Tibial artery (tissue), 4 donors: Measurements from ENCODE around the gene SCIN.
"Not testable (repeated sequence)": the region's sequence is repeated elsewhere in the genome, so short reads cannot be mapped to it uniquely, and the experiment has no call there.

ENCODE experiments used
- DNase-seq, 2 donors: peaks; one replicate each; pipeline ENCODE4 v3.0.0-alpha.2; 2019
- H3K27ac ChIP-seq, 2 donors: fragments of 200-600 bp; sonication (generic) in 1 of 2; 1 replicate in 1 of 2; 2 replicates in 1 of 2; pipeline ENCODE4 v1.5.1; 2018 to 2019; ENCODE audit warnings: mild to moderate bottlenecking in 1 of 2
- H3K27me3 ChIP-seq, 2 donors: fragments of 200-600 bp; sonication (generic) in 1 of 2; one replicate each; pipeline versions ENCODE4 v1.5.1 to v1.6.0; 2016 to 2019
- H3K36me3 ChIP-seq, 3 donors: fragments of 200-600 bp; sonication (generic) in 2 of 3; one replicate each; pipeline ENCODE4 v1.5.1; 2016 to 2019; ENCODE audit warnings: mild to moderate bottlenecking in 2 of 3
- H3K4me1 ChIP-seq, 4 donors: fragments of 200-600 bp; sonication (generic) in 2 of 4; 1 replicate in 3 of 4; 2 replicates in 1 of 4; pipeline ENCODE4 v1.5.1; 2016 to 2019
- H3K4me3 ChIP-seq, 2 donors: fragments of 200-600 bp; sonication (generic) in 1 of 2; 1 replicate in 1 of 2; 2 replicates in 1 of 2; pipeline ENCODE4 v1.5.1; 2018 to 2019; ENCODE audit warnings: mild to moderate bottlenecking in 2 of 2
- H3K9me3 ChIP-seq, 3 donors: fragments of 200-600 bp; sonication (generic) in 1 of 3; one replicate each; pipeline ENCODE4 v1.5.1; 2016 to 2019
- intact Hi-C: fragments of 100-400 bp; cut with DNase I; formaldehyde crosslinking; loops from one replicate; pipeline ENCODE4 v1.15.0; 2023; ENCODE audit warnings: low total_unique reads
- TF ChIP-seq, protein P1 (sequence below), 2 experiments: fragments of 200-600 bp in 1 of 2; fragments of 450-650 bp in 1 of 2; IDR thresholded peaks; one replicate each; pipeline ENCODE4 v1.5.1; 2017 to 2019; ENCODE audit warnings: antibody characterized with exemption in 2 of 2, mild to moderate bottlenecking in 1 of 2, moderate library complexity in 1 of 2

The SCIN gene

DNA sequence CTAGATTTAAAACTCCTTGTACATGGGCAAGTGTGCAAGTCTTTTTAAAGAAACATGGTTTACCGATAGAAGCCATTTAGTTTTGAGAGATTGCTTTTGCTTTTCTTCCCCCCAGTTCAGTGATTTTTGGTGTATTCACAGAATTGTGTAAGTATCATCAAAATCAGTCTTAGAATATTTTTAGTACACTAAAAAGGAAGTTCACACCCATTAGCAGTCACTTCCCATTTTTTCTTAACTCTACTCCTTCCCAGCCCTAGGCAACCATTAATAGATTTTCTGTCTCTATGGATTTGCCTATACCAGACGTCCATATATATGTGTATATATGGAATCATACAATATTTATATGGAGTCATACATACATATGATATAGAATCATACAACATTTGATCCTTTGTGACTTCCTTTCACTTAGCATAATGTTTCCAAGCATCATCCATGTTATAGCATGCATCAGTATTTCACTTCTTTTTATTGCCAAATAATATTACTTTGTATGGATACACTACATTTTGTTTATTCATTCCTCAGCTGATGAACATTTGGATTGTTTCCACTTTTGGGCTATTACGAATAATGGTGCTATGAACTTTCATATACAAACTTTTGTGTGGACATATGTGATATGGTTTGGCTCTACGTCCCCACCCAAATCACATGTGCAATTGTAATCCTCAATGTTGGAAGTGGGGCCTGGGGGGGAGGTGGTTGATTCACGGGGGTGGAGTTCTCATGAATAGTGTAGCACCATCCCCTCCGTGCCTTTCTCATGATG lies 100.4 kb downstream of the SCIN start:
- TF ChIP-seq, protein P1, sequence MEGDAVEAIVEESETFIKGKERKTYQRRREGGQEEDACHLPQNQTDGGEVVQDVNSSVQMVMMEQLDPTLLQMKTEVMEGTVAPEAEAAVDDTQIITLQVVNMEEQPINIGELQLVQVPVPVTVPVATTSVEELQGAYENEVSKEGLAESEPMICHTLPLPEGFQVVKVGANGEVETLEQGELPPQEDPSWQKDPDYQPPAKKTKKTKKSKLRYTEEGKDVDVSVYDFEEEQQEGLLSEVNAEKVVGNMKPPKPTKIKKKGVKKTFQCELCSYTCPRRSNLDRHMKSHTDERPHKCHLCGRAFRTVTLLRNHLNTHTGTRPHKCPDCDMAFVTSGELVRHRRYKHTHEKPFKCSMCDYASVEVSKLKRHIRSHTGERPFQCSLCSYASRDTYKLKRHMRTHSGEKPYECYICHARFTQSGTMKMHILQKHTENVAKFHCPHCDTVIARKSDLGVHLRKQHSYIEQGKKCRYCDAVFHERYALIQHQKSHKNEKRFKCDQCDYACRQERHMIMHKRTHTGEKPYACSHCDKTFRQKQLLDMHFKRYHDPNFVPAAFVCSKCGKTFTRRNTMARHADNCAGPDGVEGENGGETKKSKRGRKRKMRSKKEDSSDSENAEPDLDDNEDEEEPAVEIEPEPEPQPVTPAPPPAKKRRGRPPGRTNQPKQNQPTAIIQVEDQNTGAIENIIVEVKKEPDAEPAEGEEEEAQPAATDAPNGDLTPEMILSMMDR (IDR thresholded peaks at IDR 0.05): no peak

DNA sequence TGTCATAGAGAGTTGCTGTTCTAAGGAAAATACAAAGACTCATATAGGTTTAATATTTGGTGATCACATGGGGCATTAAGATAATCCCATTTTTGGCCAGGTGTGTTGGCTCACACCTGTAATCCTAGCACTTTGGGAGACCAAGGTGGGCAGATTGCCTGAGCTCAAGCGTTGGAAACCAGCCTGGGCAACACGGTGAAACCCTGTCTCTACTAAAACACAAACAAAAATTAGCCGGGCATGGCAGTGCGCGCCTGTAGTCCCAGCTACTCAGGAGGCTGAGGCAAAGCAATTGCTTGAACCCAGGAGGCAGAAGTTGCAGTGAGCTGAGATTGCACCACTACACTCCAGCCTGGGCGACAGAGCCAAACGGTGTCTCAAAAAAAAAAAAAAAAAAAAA lies 102.9 kb downstream of the SCIN start:
- H3K4me3 ChIP-seq, H3K27me3 ChIP-seq, intact Hi-C loops: not testable (repeated sequence)

More for the DNA sequence above, 100.4 kb downstream of the SCIN start:
- Histone ChIP-seq H3K36me3 (no peaks in the 10 kb centered on the region), H3K27me3 (no peaks in the 10 kb centered on the region), H3K4me1 (no peaks in the 10 kb centered on the region), H3K9me3 (peaks cover 0 to 5% (median 0%) of the 10 kb centered on the region in 3 donors), H3K4me3 (no peak overlapping the region), H3K27ac (no peak overlapping the region)
- DNase-seq: no peak
- intact Hi-C loops: no loop called here

DNA sequence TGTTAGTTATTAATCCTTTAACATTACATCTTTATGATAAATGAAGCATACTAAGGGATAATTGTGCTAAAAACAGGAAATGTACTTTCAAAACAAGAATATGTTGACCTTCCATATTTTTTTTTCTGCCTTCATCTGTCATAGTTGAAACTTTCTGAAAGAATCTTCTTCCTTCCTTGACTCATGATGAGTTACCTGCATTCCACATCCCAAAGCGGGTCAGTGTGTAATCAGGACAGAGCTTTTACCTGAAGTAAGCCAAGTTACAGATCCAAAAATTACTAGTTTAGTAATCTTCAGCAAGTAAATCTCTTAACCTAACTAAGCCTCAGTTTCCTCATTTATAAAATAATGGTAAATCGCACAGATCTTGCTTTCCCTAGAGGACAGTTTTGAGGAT lies 103.5 kb downstream of the SCIN start:
- no peak for DNase-seq
- Histone ChIP-seq H3K27ac (no peak overlapping the region), H3K36me3 (no peaks in the 10 kb centered on the region), H3K4me3 (no peak overlapping the region), H3K9me3 (peaks cover 0 to 7% (median 0%) of the 10 kb centered on the region in 3 donors), H3K27me3 (no peaks in the 10 kb centered on the region), H3K4me1 (no peaks in the 10 kb centered on the region)
- TF ChIP-seq, protein P1 (IDR thresholded peaks at IDR 0.05): no peak
- intact Hi-C loops: no loop called here

More for the DNA sequence above, 102.9 kb downstream of the SCIN start:
- not testable (repeated sequence) for H3K27ac ChIP-seq, H3K4me1 ChIP-seq, H3K9me3 ChIP-seq, H3K36me3 ChIP-seq, DNase-seq

DNA sequence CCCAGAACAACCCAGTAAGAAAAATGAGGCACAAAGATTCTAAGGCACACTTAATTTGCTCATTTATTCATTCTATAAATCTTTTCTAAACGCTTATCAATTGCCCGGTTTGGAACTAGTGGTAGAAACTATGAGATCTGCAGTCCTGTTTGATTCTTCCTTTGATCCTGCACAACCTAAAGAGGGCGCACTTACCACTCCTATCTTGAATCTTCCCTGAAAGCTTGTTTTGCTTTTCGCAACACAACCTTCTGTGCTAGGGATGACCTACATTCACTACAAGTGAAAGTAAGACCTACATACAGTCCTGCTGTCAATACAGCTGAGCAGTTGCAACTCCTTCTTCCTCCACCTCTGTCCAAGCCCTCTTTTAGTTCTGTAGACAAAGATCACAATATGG lies 104.3 kb downstream of the SCIN start:
- no peak for DNase-seq
- intact Hi-C loops: no loop called here
- no peak overlapping the region for H3K4me3 ChIP-seq
- H3K9me3 ChIP-seq: peaks cover 0 to 7% (median 0%) of the 10 kb centered on the region in 3 donors
- H3K27ac ChIP-seq: no peak overlapping the region
- TF ChIP-seq, protein P1 (IDR thresholded peaks at IDR 0.05): no peak
- H3K36me3 ChIP-seq: no peaks in the 10 kb centered on the region
- H3K4me1 ChIP-seq: no peaks in the 10 kb centered on the region
- H3K27me3 ChIP-seq: no peaks in the 10 kb centered on the region

DNA sequence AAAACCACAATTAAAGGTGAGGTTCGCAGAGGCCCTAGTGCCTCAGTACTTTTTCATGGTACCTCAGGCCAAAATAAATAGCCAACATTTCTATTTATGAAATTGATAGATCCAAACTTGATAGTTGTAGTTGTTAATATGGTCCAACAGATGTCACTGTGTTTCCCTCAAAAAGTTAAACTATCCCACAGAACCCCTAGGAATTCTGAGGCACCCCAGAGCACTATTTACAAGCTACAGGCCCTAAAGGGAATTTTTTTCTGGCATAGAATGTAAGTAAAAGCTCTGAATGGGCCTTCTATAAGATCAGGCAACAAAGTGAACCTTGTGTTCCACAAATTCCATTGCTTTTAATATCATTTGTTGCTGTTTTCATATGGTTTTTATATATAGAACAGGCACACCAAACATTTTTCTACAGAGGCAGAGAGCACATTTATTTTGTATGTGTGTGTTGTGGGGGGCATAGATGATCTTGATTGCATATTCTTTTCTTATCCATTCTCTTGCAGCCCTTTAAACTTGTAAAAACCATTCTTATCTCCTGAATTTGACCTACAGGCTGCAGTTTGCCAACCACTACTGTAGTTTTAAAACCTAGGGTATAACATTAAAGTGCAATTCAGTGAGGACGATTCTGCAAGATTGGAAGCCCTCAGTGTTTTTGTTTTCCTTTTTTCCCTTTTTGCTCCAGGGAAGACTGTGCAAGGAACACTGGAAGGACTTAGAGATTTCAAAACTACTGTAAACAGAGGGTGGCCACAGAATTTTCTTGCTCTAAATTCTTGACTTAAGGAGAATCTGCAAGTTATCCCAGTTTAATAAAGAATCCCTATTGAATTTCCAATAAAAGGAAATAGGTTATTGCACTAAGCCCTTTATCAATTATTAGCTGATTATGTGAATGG lies 113.4 kb downstream of the SCIN start:
- Histone ChIP-seq H3K9me3 (no peaks in the 10 kb centered on the region), H3K4me3 (no peak overlapping the region), H3K4me1 (peaks cover 0 to 4% (median 0%) of the 10 kb centered on the region in 4 donors), H3K27me3 (no peaks in the 10 kb centered on the region), H3K27ac (no peak overlapping the region), H3K36me3 (no peaks in the 10 kb centered on the region)
- DNase-seq: no peak
- intact Hi-C loops: no loop called here
- TF ChIP-seq, protein P1 (IDR thresholded peaks at IDR 0.05): no peak

DNA sequence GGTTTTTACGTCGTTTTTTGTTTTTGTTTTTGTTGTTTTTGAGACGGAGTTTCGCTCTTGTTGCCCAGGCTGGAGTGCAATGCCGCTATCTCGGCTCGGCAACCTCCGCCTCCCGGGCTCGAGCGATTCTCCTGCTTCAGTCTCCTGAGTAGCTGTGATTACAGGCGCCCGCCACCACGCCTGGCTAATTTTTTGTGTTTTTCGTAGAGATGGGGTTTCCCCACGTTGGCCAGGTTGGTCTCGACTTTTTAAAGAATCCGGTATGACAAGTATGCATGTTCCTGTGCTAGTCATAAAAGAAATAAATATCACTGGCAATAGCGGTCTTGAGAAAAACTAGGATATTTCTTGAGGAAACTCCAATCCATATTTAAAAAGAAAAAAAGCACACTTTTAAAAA lies 114.2 kb downstream of the SCIN start:
- no peak overlapping the region for H3K27ac ChIP-seq
- intact Hi-C loops: no loop called here
- no peak for DNase-seq
- TF ChIP-seq, protein P1 (IDR thresholded peaks at IDR 0.05): no peak
- H3K9me3 ChIP-seq: no peaks in the 10 kb centered on the region
- H3K4me3 ChIP-seq: no peak overlapping the region
- H3K4me1 ChIP-seq: peaks cover 0 to 4% (median 0%) of the 10 kb centered on the region in 4 donors
- H3K36me3 ChIP-seq: no peaks in the 10 kb centered on the region
- no peaks in the 10 kb centered on the region for H3K27me3 ChIP-seq
